Measurements from ENCODE around the gene TTC9C. TPM values are rescaled to one million over a fixed set of nuclear protein-coding genes. Genes with fewer than 3 reads are reported as not detected.
"Not testable (repeated sequence)": the region's sequence is repeated elsewhere in the genome, so short reads cannot be mapped to it uniquely, and the experiment has no call there.

Gene TTC9C
- total and polyA plus RNA-seq, 2 donors from 2014 or later = 24.8 to 39.2 TPM

GRCh38 chr11:62737196-62737595, 8.9 kb downstream of the TTC9C start:
- Histone ChIP-seq H3K27ac (ENCODE audit: low read depth in 2 of 2, low read length in 2 of 2) (no peak overlapping the region), H3K9ac (ENCODE audit: low read length in 3 of 3) (no peak overlapping the region), H3K27me3 (ENCODE audit: control insufficient read depth, insufficient read depth, low read length) (no peaks in the 10 kb centered on the region), H3K4me1 (ENCODE audit: control insufficient read depth in 2 of 3, insufficient read depth in 2 of 3, low read depth in 1 of 3, low read length in 3 of 3) (no peaks in the 10 kb centered on the region), H3K4me3 (ENCODE audit: low read length in 3 of 3) (no peak overlapping the region), H3K9me3 (ENCODE audit: control insufficient read depth in 2 of 3, insufficient read depth in 1 of 3, low read length in 3 of 3) (no peaks in the 10 kb centered on the region), H3K36me3 (ENCODE audit: control insufficient read depth in 2 of 3, insufficient read depth in 3 of 3, low read length in 3 of 3) (peaks cover 0 to 13% (median 10%) of the 10 kb centered on the region in 3 donors)
- intact Hi-C loops (cut with DNase I) = no loop called here
- FAIRE-seq = no peak
- TF ChIP-seq CTCF (IDR thresholded peaks at IDR 0.05; ENCODE audit: borderline replicate concordance, extremely low read depth, insufficient read depth) = no peak
- no peak for DNase-seq

GRCh38 chr11:62747475-62748160, 19.3 kb downstream of the TTC9C start:
- H3K4me3 ChIP-seq (ENCODE audit: low read length in 3 of 3) = no peak overlapping the region
- no peak for FAIRE-seq
- no peaks in the 10 kb centered on the region for H3K27me3 ChIP-seq (ENCODE audit: control insufficient read depth, insufficient read depth, low read length)
- TF ChIP-seq CTCF (IDR thresholded peaks at IDR 0.05; ENCODE audit: borderline replicate concordance, extremely low read depth, insufficient read depth) = no peak
- intact Hi-C loops (cut with DNase I) = no loop called here
- no peak overlapping the region for H3K27ac ChIP-seq (ENCODE audit: low read depth in 2 of 2, low read length in 2 of 2)
- no peak overlapping the region for H3K9ac ChIP-seq (ENCODE audit: low read length in 3 of 3)
- DNase-seq = peak in 3 of 5 donors; percentile 14 to 60 (median 55)
- H3K4me1 ChIP-seq (ENCODE audit: control insufficient read depth in 2 of 3, insufficient read depth in 2 of 3, low read depth in 1 of 3, low read length in 3 of 3) = peaks cover 0 to 6% (median 2%) of the 10 kb centered on the region in 3 donors
- no peaks in the 10 kb centered on the region for H3K9me3 ChIP-seq (ENCODE audit: control insufficient read depth in 2 of 3, insufficient read depth in 1 of 3, low read length in 3 of 3)
- peaks cover 0 to 7% (median 2%) of the 10 kb centered on the region in 3 donors for H3K36me3 ChIP-seq (ENCODE audit: control insufficient read depth in 2 of 3, insufficient read depth in 3 of 3, low read length in 3 of 3)

GRCh38 chr11:62749931-62750330, 21.6 kb downstream of the TTC9C start:
- FAIRE-seq; intact Hi-C loops (cut with DNase I); H3K9ac ChIP-seq (ENCODE audit: low read length in 3 of 3); H3K27me3 ChIP-seq (ENCODE audit: control insufficient read depth, insufficient read depth, low read length); H3K4me3 ChIP-seq (ENCODE audit: low read length in 3 of 3); H3K9me3 ChIP-seq (ENCODE audit: control insufficient read depth in 2 of 3, insufficient read depth in 1 of 3, low read length in 3 of 3); H3K27ac ChIP-seq (ENCODE audit: low read depth in 2 of 2, low read length in 2 of 2): not testable (repeated sequence)
- H3K4me1 ChIP-seq (ENCODE audit: control insufficient read depth in 2 of 3, insufficient read depth in 2 of 3, low read depth in 1 of 3, low read length in 3 of 3) = peaks cover 0 to 13% (median 12%) of the 10 kb centered on the region in 3 donors
- DNase-seq = peak in 1 of 5 donors; percentile 17
- H3K36me3 ChIP-seq (ENCODE audit: control insufficient read depth in 2 of 3, insufficient read depth in 3 of 3, low read length in 3 of 3) = peaks cover 0 to 10% (median 4%) of the 10 kb centered on the region in 3 donors

GRCh38 chr11:62752177-62752785, 24.0 kb downstream of the TTC9C start:
- peaks cover 0 to 10% (median 4%) of the 10 kb centered on the region in 3 donors for H3K36me3 ChIP-seq (ENCODE audit: control insufficient read depth in 2 of 3, insufficient read depth in 3 of 3, low read length in 3 of 3)
- H3K27me3 ChIP-seq (ENCODE audit: control insufficient read depth, insufficient read depth, low read length) = no peaks in the 10 kb centered on the region
- no peak overlapping the region for H3K27ac ChIP-seq (ENCODE audit: low read depth in 2 of 2, low read length in 2 of 2)
- DNase-seq = peak in 1 of 5 donors; percentile 70
- no peak overlapping the region for H3K9ac ChIP-seq (ENCODE audit: low read length in 3 of 3)
- TF ChIP-seq CTCF (IDR thresholded peaks at IDR 0.05; ENCODE audit: borderline replicate concordance, extremely low read depth, insufficient read depth) = no peak
- intact Hi-C loops (cut with DNase I) = no loop called here
- no peak overlapping the region for H3K4me3 ChIP-seq (ENCODE audit: low read length in 3 of 3)
- peaks cover 0 to 13% (median 12%) of the 10 kb centered on the region in 3 donors for H3K4me1 ChIP-seq (ENCODE audit: control insufficient read depth in 2 of 3, insufficient read depth in 2 of 3, low read depth in 1 of 3, low read length in 3 of 3)
- no peak for FAIRE-seq
- H3K9me3 ChIP-seq (ENCODE audit: control insufficient read depth in 2 of 3, insufficient read depth in 1 of 3, low read length in 3 of 3) = no peaks in the 10 kb centered on the region

Data from kidney (tissue), 14 donors.